ENCODE data around the gene PDE4B. TPM values are rescaled to one million over a fixed set of nuclear protein-coding genes. Genes with fewer than 3 reads are reported as not detected.

PDE4B gene
- total and polyA plus RNA-seq, 2 of the 13 experiments (the other 11 are each of a cell fraction or from before 2014, with no cell fraction given), result not detected

DNA sequence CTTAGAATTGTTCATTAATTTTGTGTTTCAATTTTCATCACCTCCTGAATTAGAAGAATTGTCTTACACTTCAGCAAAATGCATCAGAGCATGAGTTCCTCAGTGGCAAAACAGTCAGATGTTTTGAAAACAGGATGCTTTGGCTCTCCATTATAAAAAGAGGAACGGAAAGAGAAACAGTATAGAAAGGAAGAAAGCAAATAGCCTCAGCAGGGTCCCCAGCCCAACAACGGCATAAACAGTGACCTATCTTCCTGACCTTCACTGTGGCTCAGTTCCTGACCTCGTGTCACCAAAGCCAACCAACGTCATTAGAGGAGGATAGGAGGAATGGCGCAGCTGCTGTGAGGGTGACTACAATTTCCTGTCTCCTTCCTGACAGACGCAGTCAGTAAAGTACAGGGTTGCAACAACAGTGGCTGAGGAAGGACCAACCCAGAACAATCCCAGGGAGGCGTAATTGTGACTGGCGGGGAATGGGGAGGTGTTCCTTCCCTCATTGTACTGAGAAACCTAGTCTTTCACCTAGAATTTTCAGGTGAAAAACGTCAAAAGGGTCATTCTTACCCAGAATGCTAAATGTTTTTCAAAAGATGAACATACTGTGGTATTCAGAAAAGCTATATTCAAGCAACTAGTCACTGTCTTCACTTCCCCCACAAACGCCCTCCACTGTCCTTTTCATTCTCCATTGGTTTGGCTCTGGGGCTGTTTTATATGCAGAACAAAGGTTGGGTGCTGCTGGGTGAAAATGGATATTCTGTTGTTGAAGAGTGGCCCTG is 543.4 kb downstream of the PDE4B start:
- Histone ChIP-seq H3K4me2 (ENCODE audit: low read depth, low read length) (no peak overlapping the region), H3K27me3 (ENCODE audit: control insufficient read depth in 1 of 2, insufficient read depth in 2 of 2, low read length in 2 of 2) (peaks cover 0 to 2% of the 10 kb centered on the region in 2 experiments; a peak in 1 of 5 replicates), H3K9me3 (ENCODE audit: low read length) (no peaks in the 10 kb centered on the region), H3K27ac (ENCODE audit: extremely low read length, insufficient read depth, low read length) (no peak overlapping the region), H3K9ac (ENCODE audit: insufficient read depth, low read depth, low read length) (no peak overlapping the region), H3K4me3 (replicated peaks in 1 of 3; ENCODE audit: insufficient read depth in 1 of 3, low read depth in 2 of 3, low read length in 3 of 3) (no peak overlapping the region), H4K20me1 (ENCODE audit: insufficient read depth, low read length) (no peaks in the 10 kb centered on the region), H3K79me2 (ENCODE audit: insufficient read depth, low read length) (no peaks in the 10 kb centered on the region), H2AFZ (ENCODE audit: low read length) (no peak overlapping the region), H3K4me1 (ENCODE audit: insufficient read depth, low read length) (no peaks in the 10 kb centered on the region), H3K36me3 (replicated peaks in 1 of 2; ENCODE audit: control insufficient read depth in 1 of 2, insufficient read depth in 2 of 2, low read length in 2 of 2) (no peaks in the 10 kb centered on the region)
- no peak for FAIRE-seq
- BruUV-seq (replicated peaks), result no TSS peak
- 20% methylated on average over 10 of the region's 10 CpGs for WGBS (ENCODE audit: low lambda C conversion rate)
- ChIA-PET POLR2A (no interaction called here), CTCF (ENCODE audit: low intra/inter-chr PET ratio, low total read pairs) (no interaction called here)
- in situ Hi-C loops (cut with HindIII; ENCODE audit: extremely low pct_ligation_motif_present, low pct_unique_long_range_greater_than_20kb), result no loop called here
- intact Hi-C loops (cut with micrococcal nuclease; ENCODE audit: unreplicated experiment), result no loop called here
- ATAC-seq, result no peak
- DNase-seq (ENCODE audit: low spot score), result no peak
- TF ChIP-seq FOSL2 (CRISPR knock-in tag; IDR thresholded peaks at IDR 0.05), result no peak
- TF ChIP-seq GATA4 (IDR thresholded peaks at IDR 0.05; ENCODE audit: borderline replicate concordance, low read depth), result no peak
- no peak for TF ChIP-seq ZNF614 (CRISPR knock-in tag; IDR thresholded peaks at IDR 0.05; ENCODE audit: borderline replicate concordance)
- TF ChIP-seq KLF12 (CRISPR knock-in tag; IDR thresholded peaks at IDR 0.05; ENCODE audit: borderline replicate concordance), result no peak
- no peak for TF ChIP-seq KDM2A (CRISPR knock-in tag; IDR thresholded peaks at IDR 0.05; ENCODE audit: borderline replicate concordance, low read depth)
- no peak for TF ChIP-seq RAD21 (CRISPR knock-in tag; IDR thresholded peaks at IDR 0.05)
- TF ChIP-seq, protein P1, sequence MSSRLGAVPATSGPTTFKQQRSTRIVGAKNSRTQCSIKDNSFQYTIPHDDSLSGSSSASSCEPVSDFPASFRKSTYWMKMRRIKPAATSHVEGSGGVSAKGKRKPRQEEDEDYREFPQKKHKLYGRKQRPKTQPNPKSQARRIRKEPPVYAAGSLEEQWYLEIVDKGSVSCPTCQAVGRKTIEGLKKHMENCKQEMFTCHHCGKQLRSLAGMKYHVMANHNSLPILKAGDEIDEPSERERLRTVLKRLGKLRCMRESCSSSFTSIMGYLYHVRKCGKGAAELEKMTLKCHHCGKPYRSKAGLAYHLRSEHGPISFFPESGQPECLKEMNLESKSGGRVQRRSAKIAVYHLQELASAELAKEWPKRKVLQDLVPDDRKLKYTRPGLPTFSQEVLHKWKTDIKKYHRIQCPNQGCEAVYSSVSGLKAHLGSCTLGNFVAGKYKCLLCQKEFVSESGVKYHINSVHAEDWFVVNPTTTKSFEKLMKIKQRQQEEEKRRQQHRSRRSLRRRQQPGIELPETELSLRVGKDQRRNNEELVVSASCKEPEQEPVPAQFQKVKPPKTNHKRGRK (CRISPR knock-in tag; IDR thresholded peaks at IDR 0.05), result no peak
- no peak for TF ChIP-seq AGO1 (IDR thresholded peaks at IDR 0.05; ENCODE audit: low read depth, low read length, poor library complexity, severe bottlenecking)
- no peak for TF ChIP-seq MEF2D (CRISPR knock-in tag; IDR thresholded peaks at IDR 0.05)
- TF ChIP-seq, protein P2, sequence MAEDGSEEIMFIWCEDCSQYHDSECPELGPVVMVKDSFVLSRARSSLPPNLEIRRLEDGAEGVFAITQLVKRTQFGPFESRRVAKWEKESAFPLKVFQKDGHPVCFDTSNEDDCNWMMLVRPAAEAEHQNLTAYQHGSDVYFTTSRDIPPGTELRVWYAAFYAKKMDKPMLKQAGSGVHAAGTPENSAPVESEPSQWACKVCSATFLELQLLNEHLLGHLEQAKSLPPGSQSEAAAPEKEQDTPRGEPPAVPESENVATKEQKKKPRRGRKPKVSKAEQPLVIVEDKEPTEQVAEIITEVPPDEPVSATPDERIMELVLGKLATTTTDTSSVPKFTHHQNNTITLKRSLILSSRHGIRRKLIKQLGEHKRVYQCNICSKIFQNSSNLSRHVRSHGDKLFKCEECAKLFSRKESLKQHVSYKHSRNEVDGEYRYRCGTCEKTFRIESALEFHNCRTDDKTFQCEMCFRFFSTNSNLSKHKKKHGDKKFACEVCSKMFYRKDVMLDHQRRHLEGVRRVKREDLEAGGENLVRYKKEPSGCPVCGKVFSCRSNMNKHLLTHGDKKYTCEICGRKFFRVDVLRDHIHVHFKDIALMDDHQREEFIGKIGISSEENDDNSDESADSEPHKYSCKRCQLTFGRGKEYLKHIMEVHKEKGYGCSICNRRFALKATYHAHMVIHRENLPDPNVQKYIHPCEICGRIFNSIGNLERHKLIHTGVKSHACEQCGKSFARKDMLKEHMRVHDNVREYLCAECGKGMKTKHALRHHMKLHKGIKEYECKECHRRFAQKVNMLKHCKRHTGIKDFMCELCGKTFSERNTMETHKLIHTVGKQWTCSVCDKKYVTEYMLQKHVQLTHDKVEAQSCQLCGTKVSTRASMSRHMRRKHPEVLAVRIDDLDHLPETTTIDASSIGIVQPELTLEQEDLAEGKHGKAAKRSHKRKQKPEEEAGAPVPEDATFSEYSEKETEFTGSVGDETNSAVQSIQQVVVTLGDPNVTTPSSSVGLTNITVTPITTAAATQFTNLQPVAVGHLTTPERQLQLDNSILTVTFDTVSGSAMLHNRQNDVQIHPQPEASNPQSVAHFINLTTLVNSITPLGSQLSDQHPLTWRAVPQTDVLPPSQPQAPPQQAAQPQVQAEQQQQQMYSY (CRISPR knock-in tag; IDR thresholded peaks at IDR 0.05), result no peak
- no peak for TF ChIP-seq TARDBP (CRISPR knock-in tag; IDR thresholded peaks at IDR 0.05)
- no peak for TF ChIP-seq BRCA1 (CRISPR knock-in tag; IDR thresholded peaks at IDR 0.05)
- TF ChIP-seq SATB2 (CRISPR knock-in tag; IDR thresholded peaks at IDR 0.05), result no peak
- TF ChIP-seq ZNF768 (CRISPR knock-in tag; IDR thresholded peaks at IDR 0.05), result no peak

Measured in HepG2 (cell line).